Hepatocyte (in vitro differentiated cells): ENCODE results near the gene PTRH1.

Experiments
- CTCF ChIP-seq: fragments of 200-600 bp; sonication (generic); IDR thresholded peaks from 2 replicates; pipeline ENCODE4 v1.5.1; 2016; ENCODE audit warnings: antibody characterized with exemption, mild to moderate bottlenecking; ENCODE audit not compliant: poor library complexity
- EZH2 ChIP-seq: fragments of 200-600 bp; sonication (generic); IDR thresholded peaks from 2 replicates; pipeline ENCODE4 v1.6.1; 2016; ENCODE audit warnings: antibody characterized with exemption, mild to moderate bottlenecking, borderline replicate concordance

GRCh38 chr9:127697575-127697974, 17.9 kb downstream of the PTRH1 start:
- TF ChIP-seq CTCF, result no peak
- TF ChIP-seq EZH2, result no peak
